HEK293 (cell line): ENCODE results near the gene NOVA2.

Experiments used
- CTCF ChIA-PET: fragments of 350-600 bp; formaldehyde crosslinking; extraction: SDS; loops from one replicate; lab custom pipeline; 2021; ENCODE audit warnings: antibody characterized with exemption; lab: Yijun Ruan, JAX
- POLR2A ChIA-PET: fragments of 300-600 bp; formaldehyde crosslinking; extraction: SDS; loops from one replicate; lab custom pipeline; 2020; ENCODE audit warnings: antibody characterized with exemption, inconsistent platforms; lab: Yijun Ruan, JAX
- H3K27ac ChIP-seq: fragments of 200-500 bp; sonication (Bioruptor generic); 2 replicates; pipeline ENCODE4 v1.5.1; 2014; ENCODE audit warnings: low read depth, low read length, control low read depth, inconsistent platforms; ENCODE audit errors: extremely low read depth
- H3K36me3 ChIP-seq, 2 experiments: fragments of 200-500 bp in 1 of 2; sonication (Bioruptor generic) in 1 of 2; 1 replicate in 1 of 2; 2 replicates in 1 of 2; pipeline ENCODE4 v1.5.1; 2014 to 2017; ENCODE audit warnings: inconsistent platforms in 2 of 2, low read length in 2 of 2; ENCODE audit not compliant: control insufficient read depth in 2 of 2, insufficient read depth in 1 of 2
- H3K4me1 ChIP-seq: fragments of 200-500 bp; sonication (Bioruptor generic); 2 replicates; pipeline ENCODE4 v1.5.1; 2014; ENCODE audit warnings: mild to moderate bottlenecking, low read length, inconsistent platforms; ENCODE audit not compliant: control insufficient read depth, insufficient read depth
- H3K4me3 ChIP-seq: 2 replicates; pipeline ENCODE4 v1.5.1; 2011; ENCODE audit warnings: low read depth, mild to moderate bottlenecking, control low read depth, low read length, moderate library complexity
- H3K9me3 ChIP-seq: fragments of 200-500 bp; sonication (Bioruptor generic); 2 replicates; pipeline ENCODE4 v1.5.1; 2014; ENCODE audit warnings: low read depth, low read length, inconsistent platforms; ENCODE audit not compliant: control insufficient read depth, insufficient read depth
- GLI2 ChIP-seq: fragments of 450-650 bp; formaldehyde crosslinking; IDR thresholded peaks from 2 replicates; pipeline ENCODE4; 2017; ENCODE audit warnings: missing biosample characterization, missing genetic modification characterization, low read depth, borderline replicate concordance
- IKZF3 ChIP-seq: fragments of 450-650 bp; IDR thresholded peaks from 2 replicates; pipeline ENCODE4 v1.5.0; 2018; ENCODE audit warnings: missing biosample characterization, mild to moderate bottlenecking, missing genetic modification characterization, moderate library complexity
- PRDM1 ChIP-seq: fragments of 450-650 bp; formaldehyde crosslinking; IDR thresholded peaks from 2 replicates; pipeline ENCODE4; 2016; ENCODE audit warnings: missing biosample characterization, missing genetic modification characterization
- WT1 ChIP-seq: fragments of 450-650 bp; formaldehyde crosslinking; IDR thresholded peaks from 2 replicates; pipeline ENCODE4 v1.5.1; 2016; ENCODE audit warnings: missing biosample characterization, missing genetic modification characterization
- ZBTB17 ChIP-seq: fragments of 450-650 bp; formaldehyde crosslinking; IDR thresholded peaks from 2 replicates; pipeline ENCODE4 v1.5.1; 2016; ENCODE audit warnings: missing biosample characterization, missing genetic modification characterization
- ZBTB48 ChIP-seq: fragments of 450-650 bp; formaldehyde crosslinking; IDR thresholded peaks from 2 replicates; pipeline ENCODE4 v1.5.1; 2016; ENCODE audit warnings: missing biosample characterization, missing genetic modification characterization
- ZFHX2 ChIP-seq: fragments of 450-650 bp; formaldehyde crosslinking; conservative IDR thresholded peaks from 2 replicates; pipeline ENCODE4 v1.5.1; 2016; ENCODE audit warnings: missing biosample characterization, missing genetic modification characterization
- ZNF112 ChIP-seq: fragments of 450-650 bp; formaldehyde crosslinking; IDR thresholded peaks from 2 replicates; pipeline ENCODE4 v1.5.0; 2017; ENCODE audit warnings: missing biosample characterization, missing genetic modification characterization
- ZNF114 ChIP-seq: fragments of 450-650 bp; formaldehyde crosslinking; IDR thresholded peaks from 2 replicates; pipeline ENCODE4 v1.5.0; 2017; ENCODE audit warnings: missing biosample characterization, missing genetic modification characterization
- ZNF174 ChIP-seq: fragments of 450-650 bp; formaldehyde crosslinking; IDR thresholded peaks from 2 replicates; pipeline ENCODE4 v1.5.0; 2017; ENCODE audit warnings: missing biosample characterization, mild to moderate bottlenecking, missing genetic modification characterization
- ZNF214 ChIP-seq: fragments of 450-650 bp; formaldehyde crosslinking; IDR thresholded peaks from 2 replicates; pipeline ENCODE4 v1.5.1; 2017; ENCODE audit warnings: missing biosample characterization, mild to moderate bottlenecking, missing genetic modification characterization, borderline replicate concordance
- ZNF248 ChIP-seq: fragments of 450-650 bp; formaldehyde crosslinking; IDR thresholded peaks from 2 replicates; pipeline ENCODE4 v1.5.1; 2017; ENCODE audit warnings: missing biosample characterization, missing genetic modification characterization
- ZNF514 ChIP-seq: fragments of 450-650 bp; formaldehyde crosslinking; IDR thresholded peaks from 2 replicates; pipeline ENCODE4 v1.5.1; 2016; ENCODE audit warnings: missing biosample characterization, missing genetic modification characterization
- ZNF549 ChIP-seq: fragments of 450-650 bp; IDR thresholded peaks from 2 replicates; pipeline ENCODE4 v1.5.1; 2018; ENCODE audit warnings: missing biosample characterization, missing genetic modification characterization, mild to moderate bottlenecking, inconsistent platforms, moderate library complexity
- ZNF560 ChIP-seq: fragments of 450-650 bp; formaldehyde crosslinking; IDR thresholded peaks from 2 replicates; pipeline ENCODE4 v1.5.1; 2017; ENCODE audit warnings: missing biosample characterization, missing genetic modification characterization, borderline replicate concordance
- ZNF623 ChIP-seq: fragments of 450-650 bp; formaldehyde crosslinking; IDR thresholded peaks from 2 replicates; pipeline ENCODE4 v1.5.1; 2016; ENCODE audit warnings: missing biosample characterization, missing genetic modification characterization
- ZNF654 ChIP-seq: fragments of 450-650 bp; formaldehyde crosslinking; IDR thresholded peaks from 2 replicates; pipeline ENCODE4 v1.5.1; 2016; ENCODE audit warnings: low read depth, missing biosample characterization, missing genetic modification characterization
- ZNF76 ChIP-seq: fragments of 450-650 bp; formaldehyde crosslinking; IDR thresholded peaks from 2 replicates; pipeline ENCODE4; 2016; ENCODE audit warnings: low read depth, missing biosample characterization, missing genetic modification characterization, borderline replicate concordance
- ZNF785 ChIP-seq: fragments of 450-650 bp; formaldehyde crosslinking; IDR thresholded peaks from 2 replicates; pipeline ENCODE4 v1.5.1; 2016; ENCODE audit warnings: missing biosample characterization, missing genetic modification characterization
- ZXDB ChIP-seq: fragments of 450-650 bp; formaldehyde crosslinking; IDR thresholded peaks from 2 replicates; pipeline ENCODE4 v1.5.1; 2016; ENCODE audit warnings: missing biosample characterization, missing genetic modification characterization
- TF ChIP-seq, protein P1 (sequence below): fragments of 450-650 bp; formaldehyde crosslinking; IDR thresholded peaks from 2 replicates; pipeline ENCODE4 v1.5.1; 2016; ENCODE audit warnings: missing biosample characterization, missing genetic modification characterization
- TF ChIP-seq, protein P2 (sequence below): fragments of 450-650 bp; IDR thresholded peaks from 2 replicates; pipeline ENCODE4 v1.5.1; 2018; ENCODE audit warnings: missing biosample characterization, missing genetic modification characterization
- TF ChIP-seq, protein P3 (sequence below): fragments of 450-650 bp; formaldehyde crosslinking; IDR thresholded peaks from 2 replicates; pipeline ENCODE4 v1.5.1; 2016; ENCODE audit warnings: missing biosample characterization, missing genetic modification characterization
- TF ChIP-seq, protein P4 (sequence below): fragments of 450-650 bp; formaldehyde crosslinking; IDR thresholded peaks from 2 replicates; pipeline ENCODE4 v1.5.0; 2017; ENCODE audit warnings: missing biosample characterization, missing genetic modification characterization, borderline replicate concordance

The NOVA2 gene

DNA sequence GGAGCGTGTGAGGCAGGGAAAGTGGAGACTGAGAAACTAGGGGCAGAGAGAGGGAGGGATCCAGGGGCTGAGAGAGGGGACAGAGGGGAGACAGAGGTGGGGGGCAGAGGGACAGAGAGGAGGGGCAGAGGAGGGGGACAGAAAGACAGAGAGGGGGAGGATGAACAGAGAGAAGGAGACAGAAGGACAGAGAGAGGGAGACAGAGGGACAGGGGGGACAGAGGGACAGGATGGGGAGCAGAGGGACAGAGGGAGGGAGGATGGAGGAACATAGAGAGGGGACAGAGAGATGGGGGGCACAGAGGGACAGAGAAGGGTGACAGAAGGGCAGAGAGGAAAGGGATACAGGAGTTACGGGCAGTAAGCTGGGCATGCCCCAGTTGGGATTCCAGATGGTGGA, 44.4 kb downstream of the NOVA2 start (continued):
- TF ChIP-seq, protein P1, sequence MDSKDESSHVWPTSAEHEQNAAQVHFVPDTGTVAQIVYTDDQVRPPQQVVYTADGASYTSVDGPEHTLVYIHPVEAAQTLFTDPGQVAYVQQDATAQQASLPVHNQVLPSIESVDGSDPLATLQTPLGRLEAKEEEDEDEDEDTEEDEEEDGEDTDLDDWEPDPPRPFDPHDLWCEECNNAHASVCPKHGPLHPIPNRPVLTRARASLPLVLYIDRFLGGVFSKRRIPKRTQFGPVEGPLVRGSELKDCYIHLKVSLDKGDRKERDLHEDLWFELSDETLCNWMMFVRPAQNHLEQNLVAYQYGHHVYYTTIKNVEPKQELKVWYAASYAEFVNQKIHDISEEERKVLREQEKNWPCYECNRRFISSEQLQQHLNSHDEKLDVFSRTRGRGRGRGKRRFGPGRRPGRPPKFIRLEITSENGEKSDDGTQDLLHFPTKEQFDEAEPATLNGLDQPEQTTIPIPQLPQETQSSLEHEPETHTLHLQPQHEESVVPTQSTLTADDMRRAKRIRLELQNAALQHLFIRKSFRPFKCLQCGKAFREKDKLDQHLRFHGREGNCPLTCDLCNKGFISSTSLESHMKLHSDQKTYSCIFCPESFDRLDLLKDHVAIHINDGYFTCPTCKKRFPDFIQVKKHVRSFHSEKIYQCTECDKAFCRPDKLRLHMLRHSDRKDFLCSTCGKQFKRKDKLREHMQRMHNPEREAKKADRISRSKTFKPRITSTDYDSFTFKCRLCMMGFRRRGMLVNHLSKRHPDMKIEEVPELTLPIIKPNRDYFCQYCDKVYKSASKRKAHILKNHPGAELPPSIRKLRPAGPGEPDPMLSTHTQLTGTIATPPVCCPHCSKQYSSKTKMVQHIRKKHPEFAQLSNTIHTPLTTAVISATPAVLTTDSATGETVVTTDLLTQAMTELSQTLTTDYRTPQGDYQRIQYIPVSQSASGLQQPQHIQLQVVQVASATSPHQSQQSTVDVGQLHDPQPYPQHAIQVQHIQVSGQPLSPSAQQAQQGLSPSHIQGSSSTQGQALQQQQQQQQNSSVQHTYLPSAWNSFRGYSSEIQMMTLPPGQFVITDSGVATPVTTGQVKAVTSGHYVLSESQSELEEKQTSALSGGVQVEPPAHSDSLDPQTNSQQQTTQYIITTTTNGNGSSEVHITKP (tag by site-specific recombination) = 0 out of 2 replicates have a peak, but pooled peaks have one; percentile 23
- TF ChIP-seq ZNF785 (tag by site-specific recombination) = no peak
- TF ChIP-seq ZNF214 = no peak
- no peak for TF ChIP-seq ZNF114 (tag by site-specific recombination)
- no peak for TF ChIP-seq ZNF112 (tag by site-specific recombination)
- TF ChIP-seq, protein P2, sequence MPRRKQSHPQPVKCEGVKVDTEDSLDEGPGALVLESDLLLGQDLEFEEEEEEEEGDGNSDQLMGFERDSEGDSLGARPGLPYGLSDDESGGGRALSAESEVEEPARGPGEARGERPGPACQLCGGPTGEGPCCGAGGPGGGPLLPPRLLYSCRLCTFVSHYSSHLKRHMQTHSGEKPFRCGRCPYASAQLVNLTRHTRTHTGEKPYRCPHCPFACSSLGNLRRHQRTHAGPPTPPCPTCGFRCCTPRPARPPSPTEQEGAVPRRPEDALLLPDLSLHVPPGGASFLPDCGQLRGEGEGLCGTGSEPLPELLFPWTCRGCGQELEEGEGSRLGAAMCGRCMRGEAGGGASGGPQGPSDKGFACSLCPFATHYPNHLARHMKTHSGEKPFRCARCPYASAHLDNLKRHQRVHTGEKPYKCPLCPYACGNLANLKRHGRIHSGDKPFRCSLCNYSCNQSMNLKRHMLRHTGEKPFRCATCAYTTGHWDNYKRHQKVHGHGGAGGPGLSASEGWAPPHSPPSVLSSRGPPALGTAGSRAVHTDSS (tag by site-specific recombination) = no peak
- no peak for TF ChIP-seq ZNF174 (tag by site-specific recombination)
- 0 out of 2 replicates have a peak, but pooled peaks have one; percentile 5 for TF ChIP-seq ZNF514 (tag by site-specific recombination)
- TF ChIP-seq ZNF76 (tag by site-specific recombination) = no peak
- TF ChIP-seq ZBTB17 (tag by site-specific recombination) = no peak
- no peak for TF ChIP-seq ZNF248 (tag by site-specific recombination)
- TF ChIP-seq, all 188 proteins: peak for 5

DNA sequence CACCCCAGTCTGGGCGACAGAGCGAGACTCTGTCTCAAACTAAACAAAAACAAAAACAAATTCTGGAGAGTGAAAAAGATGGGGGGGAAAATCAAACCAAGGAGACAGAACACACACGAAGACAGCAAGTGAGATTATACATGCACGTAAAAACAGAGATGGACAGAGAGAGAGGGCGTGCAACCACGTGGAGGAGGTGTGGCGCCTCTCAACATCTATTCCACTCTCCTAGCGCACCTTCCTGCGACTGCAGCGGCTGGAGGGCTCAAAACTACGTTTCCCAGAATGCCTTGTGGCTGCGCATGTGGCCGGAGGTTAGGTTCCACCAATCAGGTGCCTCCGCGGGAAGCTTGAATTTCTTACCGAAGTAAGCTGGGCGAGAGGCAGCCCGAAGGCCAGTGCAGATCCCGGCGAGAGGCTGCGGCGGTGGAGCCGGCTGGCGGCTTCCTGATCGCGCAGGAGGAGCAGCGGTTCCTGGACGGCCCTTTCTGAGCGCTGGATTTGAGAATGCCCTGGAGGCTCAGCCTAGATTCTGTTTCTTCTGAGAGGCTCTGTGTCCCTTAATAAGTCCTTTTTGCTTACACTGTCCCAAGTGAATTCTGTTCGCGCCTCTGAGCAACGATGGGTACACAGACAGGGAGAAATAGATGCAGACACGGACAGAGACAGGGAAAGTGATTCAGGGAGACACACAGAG, 46.0 kb downstream of the NOVA2 start:
- H3K4me1 ChIP-seq = no peaks in the 10 kb centered on the region
- POLR2A ChIA-PET = interaction anchor here (0.5 to 1.7 kb wide), 9 partner anchors 9 to 645 kb away, joined by 3 to 8 read pairs (median 3); partner anchors contain the start of genes CCDC61, MYPOP, NOVA2 and SNRPD2
- H3K27ac ChIP-seq = no peak overlapping the region
- no peak overlapping the region for H3K4me3 ChIP-seq
- H3K9me3 ChIP-seq = no peaks in the 10 kb centered on the region
- H3K36me3 ChIP-seq = no peaks in the 10 kb centered on the region; a peak in 1 of 3 replicates
- CTCF ChIA-PET = interaction anchor here (0.7 to 1.0 kb wide), 3 partner anchors 63 to 138 kb away, joined by 3 to 4 read pairs (median 4); partner anchors contain the start of gene FOXA3
- TF ChIP-seq ZNF560 (tag by site-specific recombination) = no peak
- TF ChIP-seq IKZF3 = no peak
- no peak for TF ChIP-seq WT1 (tag by site-specific recombination)
- TF ChIP-seq ZBTB48 (tag by site-specific recombination) = no peak
- TF ChIP-seq PRDM1 (tag by site-specific recombination) = no peak
- no peak for TF ChIP-seq ZNF654 (tag by site-specific recombination)
- TF ChIP-seq, protein P3, sequence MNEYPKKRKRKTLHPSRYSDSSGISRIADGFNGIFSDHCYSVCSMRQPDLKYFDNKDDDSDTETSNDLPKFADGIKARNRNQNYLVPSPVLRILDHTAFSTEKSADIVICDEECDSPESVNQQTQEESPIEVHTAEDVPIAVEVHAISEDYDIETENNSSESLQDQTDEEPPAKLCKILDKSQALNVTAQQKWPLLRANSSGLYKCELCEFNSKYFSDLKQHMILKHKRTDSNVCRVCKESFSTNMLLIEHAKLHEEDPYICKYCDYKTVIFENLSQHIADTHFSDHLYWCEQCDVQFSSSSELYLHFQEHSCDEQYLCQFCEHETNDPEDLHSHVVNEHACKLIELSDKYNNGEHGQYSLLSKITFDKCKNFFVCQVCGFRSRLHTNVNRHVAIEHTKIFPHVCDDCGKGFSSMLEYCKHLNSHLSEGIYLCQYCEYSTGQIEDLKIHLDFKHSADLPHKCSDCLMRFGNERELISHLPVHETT (tag by site-specific recombination) = no peak
- TF ChIP-seq ZNF623 (tag by site-specific recombination) = no peak
- TF ChIP-seq ZNF549 = no peak
- TF ChIP-seq ZNF214 = no peak
- no peak for TF ChIP-seq ZNF174 (tag by site-specific recombination)
- TF ChIP-seq, protein P4, sequence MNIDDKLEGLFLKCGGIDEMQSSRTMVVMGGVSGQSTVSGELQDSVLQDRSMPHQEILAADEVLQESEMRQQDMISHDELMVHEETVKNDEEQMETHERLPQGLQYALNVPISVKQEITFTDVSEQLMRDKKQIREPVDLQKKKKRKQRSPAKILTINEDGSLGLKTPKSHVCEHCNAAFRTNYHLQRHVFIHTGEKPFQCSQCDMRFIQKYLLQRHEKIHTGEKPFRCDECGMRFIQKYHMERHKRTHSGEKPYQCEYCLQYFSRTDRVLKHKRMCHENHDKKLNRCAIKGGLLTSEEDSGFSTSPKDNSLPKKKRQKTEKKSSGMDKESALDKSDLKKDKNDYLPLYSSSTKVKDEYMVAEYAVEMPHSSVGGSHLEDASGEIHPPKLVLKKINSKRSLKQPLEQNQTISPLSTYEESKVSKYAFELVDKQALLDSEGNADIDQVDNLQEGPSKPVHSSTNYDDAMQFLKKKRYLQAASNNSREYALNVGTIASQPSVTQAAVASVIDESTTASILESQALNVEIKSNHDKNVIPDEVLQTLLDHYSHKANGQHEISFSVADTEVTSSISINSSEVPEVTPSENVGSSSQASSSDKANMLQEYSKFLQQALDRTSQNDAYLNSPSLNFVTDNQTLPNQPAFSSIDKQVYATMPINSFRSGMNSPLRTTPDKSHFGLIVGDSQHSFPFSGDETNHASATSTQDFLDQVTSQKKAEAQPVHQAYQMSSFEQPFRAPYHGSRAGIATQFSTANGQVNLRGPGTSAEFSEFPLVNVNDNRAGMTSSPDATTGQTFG (tag by site-specific recombination) = no peak
- TF ChIP-seq, protein P2 (tag by site-specific recombination) = peak; percentile 21; the same call in 1 of the 2 replicates
- TF ChIP-seq ZNF248 (tag by site-specific recombination) = no peak
- TF ChIP-seq ZXDB = peak; percentile 61
- TF ChIP-seq GLI2 = no peak
- no peak for TF ChIP-seq ZFHX2 (tag by site-specific recombination)
